HepG2 (cell line): ENCODE measurements around the gene FXYD1. TPM values are rescaled to one million over a fixed set of nuclear protein-coding genes. Genes with fewer than 3 reads are reported as not detected.

Experiments
- ATAC-seq: fragments of 200-7000 bp; cut with Tn5 transposase; 3 replicates; pipeline ENCODE4 v1.9.1; 2020; ENCODE audit warnings: mild to moderate bottlenecking, moderate library complexity
- BruUV-seq: library from RNA; stranded (reverse); fragments of 400-500 nt; replicated peaks from 2 replicates; lab custom pipeline; 2021; lab: Mats Ljungman, UMichigan
- CTCF ChIA-PET: fragments of 300-600 bp; formaldehyde crosslinking; extraction: SDS; loops from one replicate; lab custom pipeline; 2021; ENCODE audit warnings: low total read pairs, inconsistent platforms, low intra/inter-chr PET ratio; lab: Yijun Ruan, JAX
- POLR2A ChIA-PET: fragments of 350-600 bp; sonication (Branson Sonifier 250); formaldehyde crosslinking; loops from one replicate; lab custom pipeline; 2020; ENCODE audit warnings: antibody characterized with exemption, inconsistent platforms; lab: Yijun Ruan, JAX
- DNase-seq: peaks from one replicate; pipeline ENCODE4 v3.0.0-alpha.2; 2015; ENCODE audit warnings: low spot score
- FAIRE-seq: peaks from 3 replicates; lab custom pipeline; 2011; peaks lifted over from hg19 to GRCh38; lab: Jason Lieb, UNC
- H2AFZ ChIP-seq: one replicate; pipeline ENCODE4 v1.6.1; 2011; ENCODE audit warnings: low read length, inconsistent platforms
- H3K27ac ChIP-seq: fragments of 300-600 bp; 3 replicates; pipeline ENCODE4 v1.8.0; 2011; ENCODE audit warnings: mixed run types, mild to moderate bottlenecking, mixed read lengths, low read length, inconsistent platforms; ENCODE audit not compliant: insufficient read depth; ENCODE audit errors: extremely low read length
- H3K27me3 ChIP-seq, 2 experiments: fragments of 200-600 bp in 1 of 2; 2 replicates in 1 of 2; 3 replicates in 1 of 2; pipeline versions ENCODE4 v1.6.0 to v1.8.0; 2011; ENCODE audit warnings: low read length in 2 of 2, mild to moderate bottlenecking in 2 of 2, moderate library complexity in 2 of 2, inconsistent platforms in 1 of 2; ENCODE audit not compliant: insufficient read depth in 2 of 2, control insufficient read depth in 1 of 2
- H3K36me3 ChIP-seq, 2 experiments: fragments of 200-600 bp in 1 of 2; replicated peaks in 1 of 2; 2 replicates in 1 of 2; 3 replicates in 1 of 2; pipeline versions ENCODE4 v1.5.1 to v1.8.0; 2011; ENCODE audit warnings: low read length in 2 of 2, inconsistent platforms in 1 of 2; ENCODE audit not compliant: insufficient read depth in 2 of 2, control insufficient read depth in 1 of 2
- H3K4me1 ChIP-seq: 2 replicates; pipeline ENCODE4 v1.5.1; 2012; ENCODE audit warnings: low read length, inconsistent platforms; ENCODE audit not compliant: insufficient read depth
- H3K4me2 ChIP-seq: 2 replicates; pipeline ENCODE4 v1.6.0; 2011; ENCODE audit warnings: low read depth, low read length, inconsistent platforms
- H3K4me3 ChIP-seq, 3 experiments: fragments of 200-600 bp in 1 of 3; sonication (generic), shearing (Covaris generic) in 1 of 3; replicated peaks in 1 of 3; 2 replicates each; pipeline ENCODE4 v1.5.1; 2011 to 2016; ENCODE audit warnings: low read length in 3 of 3, inconsistent platforms in 2 of 3, low read depth in 2 of 3, mild to moderate bottlenecking in 2 of 3, control low read depth in 1 of 3, mixed read lengths in 1 of 3; ENCODE audit not compliant: insufficient read depth in 1 of 3
- H3K79me2 ChIP-seq: one replicate; pipeline ENCODE4 v1.6.1; 2011; ENCODE audit warnings: low read length, inconsistent platforms; ENCODE audit not compliant: insufficient read depth
- H3K9ac ChIP-seq: 2 replicates; pipeline ENCODE4 v1.6.0; 2011; ENCODE audit warnings: mild to moderate bottlenecking, low read depth, low read length, inconsistent platforms; ENCODE audit not compliant: insufficient read depth
- H3K9me3 ChIP-seq: 2 replicates; pipeline ENCODE4 v1.5.1; 2012; ENCODE audit warnings: mild to moderate bottlenecking, low read length
- H4K20me1 ChIP-seq: 2 replicates; pipeline ENCODE4 v1.6.0; 2011; ENCODE audit warnings: inconsistent platforms, mild to moderate bottlenecking, low read length, moderate library complexity; ENCODE audit not compliant: insufficient read depth
- DNMT3B ChIP-seq: conservative IDR thresholded peaks from 2 replicates; pipeline ENCODE4 v1.6.1; 2016; ENCODE audit warnings: missing biosample characterization, control low read depth
- FOXP1 ChIP-seq, 2 experiments: fragments of 450-650 bp in 1 of 2; IDR thresholded peaks; 2 replicates each; pipeline ENCODE4 v1.6.1; 2017 to 2018; ENCODE audit warnings: antibody characterized with exemption in 1 of 2
- NR2F6 ChIP-seq, 2 experiments: IDR thresholded peaks; 2 replicates each; pipeline ENCODE4 v1.6.1; 2016; ENCODE audit warnings: antibody characterized with exemption in 1 of 2, mild to moderate bottlenecking in 1 of 2
- SMAD1 ChIP-seq: sonication (generic); formaldehyde crosslinking; IDR thresholded peaks from 2 replicates; pipeline ENCODE4 v1.4.0; 2020; ENCODE audit warnings: missing genetic modification reagents, low read depth, mild to moderate bottlenecking, borderline replicate concordance
- ZBTB20 ChIP-seq: sonication (generic); formaldehyde crosslinking; IDR thresholded peaks from 2 replicates; pipeline ENCODE4 v1.8.1; 2023; ENCODE audit warnings: missing genetic modification reagents, low read depth, mild to moderate bottlenecking, borderline replicate concordance
- ZNF691 ChIP-seq: sonication (generic); formaldehyde crosslinking; IDR thresholded peaks from 2 replicates; pipeline ENCODE4 v1.4.0; 2020; ENCODE audit warnings: missing genetic modification reagents, low read depth, mild to moderate bottlenecking, borderline replicate concordance
- ZNF770 ChIP-seq: sonication (generic); formaldehyde crosslinking; IDR thresholded peaks from 2 replicates; pipeline ENCODE4 v1.5.0; 2020; ENCODE audit warnings: mild to moderate bottlenecking, missing genetic modification reagents
- ZNF790 ChIP-seq: sonication (generic); formaldehyde crosslinking; IDR thresholded peaks from 2 replicates; pipeline ENCODE4 v1.8.0; 2022; ENCODE audit warnings: missing genetic modification reagents, mild to moderate bottlenecking, borderline replicate concordance
- WGBS: methylation state at CpG from one replicate; pipeline ENCODE4 v1.1.6; 2017; ENCODE audit warnings: low lambda C conversion rate; 5-methylcytosine and 5-hydroxymethylcytosine counted together
- in situ Hi-C: cut with HindIII; loops from 2 replicates; pipeline ENCODE4 v1.10.0; 2017; ENCODE audit warnings: low pct_unique_long_range_greater_than_20kb; ENCODE audit not compliant: extremely low pct_ligation_motif_present
- intact Hi-C: fragments of 100-400 bp; cut with micrococcal nuclease; formaldehyde crosslinking; loops from one replicate; pipeline ENCODE4 v1.10.0; 2022; ENCODE audit not compliant: unreplicated experiment
- polyA plus RNA-seq, 8 experiments: library from polyadenylated mRNA; depleted of rRNA in 3 of 8; stranded (reverse) in 7 of 8; unstranded in 1 of 8; fragments of >200 nt; fragmentation: Illumina TruSeq in 4 of 8; extraction: Trizol in 4 of 8; gene quantifications; 2 replicates each; pipeline versions ENCODE4 v1.2.1 to v1.2.3, GENCODE V29; 2011 to 2016; ENCODE audit warnings: low read depth in 4 of 8, missing spikeins in 1 of 8, mixed read lengths in 1 of 8; ENCODE audit not compliant: insufficient read depth in 1 of 8
- total RNA-seq, 5 experiments: library from RNA; depleted of rRNA; stranded (reverse); fragments of >200 nt; fragmentation: Illumina TruSeq; extraction: Trizol; gene quantifications; 2 replicates each; pipeline ENCODE4 v1.2.3, GENCODE V29; 2016; ENCODE audit warnings: low read depth in 1 of 5

FXYD1 gene
- total and polyA plus RNA-seq, 2 of the 13 experiments (the other 11 are each of a cell fraction or from before 2014, with no cell fraction given) = 31.2 TPM; not detected in 1

DNA sequence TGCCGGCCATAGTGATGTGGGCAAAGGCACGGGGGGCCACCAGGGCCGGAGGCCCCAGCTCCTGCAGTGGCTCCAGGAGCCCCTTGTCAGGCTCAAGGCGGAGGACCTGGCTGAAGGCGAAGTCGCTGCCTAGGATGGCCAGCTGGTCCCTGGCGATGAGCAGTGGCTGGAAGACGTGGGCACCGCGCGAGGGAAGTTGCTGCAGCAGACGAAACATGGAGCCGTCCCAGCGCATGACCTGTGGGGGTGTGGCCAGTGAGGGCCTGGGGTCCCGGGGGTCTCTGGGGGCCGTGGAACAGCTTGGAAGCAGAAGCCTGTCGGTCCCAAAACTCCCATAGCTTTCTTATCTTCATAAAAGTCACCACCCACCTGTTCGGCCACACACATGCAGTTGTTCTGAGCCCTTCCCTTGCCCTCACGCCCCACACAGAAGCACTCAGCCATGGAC, 13.3 kb upstream of the FXYD1 start:
- no peak for DNase-seq
- intact Hi-C loops = no loop called here
- Histone ChIP-seq H3K9me3 (no peaks in the 10 kb centered on the region), H3K4me2 (no peak overlapping the region), H3K4me3 (no peak overlapping the region), H2AFZ (no peak overlapping the region), H3K9ac (no peak overlapping the region), H4K20me1 (no peaks in the 10 kb centered on the region), H3K36me3 (no peaks in the 10 kb centered on the region), H3K27me3 (no peaks in the 10 kb centered on the region), H3K4me1 (peaks cover 88% of the 10 kb centered on the region), H3K27ac (no peak overlapping the region), H3K79me2 (no peaks in the 10 kb centered on the region)
- ChIA-PET POLR2A (no interaction called here), CTCF (no interaction called here)
- WGBS = 85% methylated on average over 10 of the region's 19 CpGs
- no TSS peak for BruUV-seq
- no peak for ATAC-seq
- in situ Hi-C loops = no loop called here
- TF ChIP-seq ZNF790 (no peak), DNMT3B (CRISPR knock-in tag) (no peak), ZBTB20 (CRISPR knock-in tag) (no peak), ZNF691 (CRISPR knock-in tag) (no peak), FOXP1 (IDR thresholded peaks at IDR 0.05) (no peak), FOXP1 (CRISPR knock-in tag; IDR thresholded peaks at IDR 0.05) (no peak), ZNF770 (CRISPR knock-in tag) (no peak), SMAD1 (CRISPR knock-in tag) (no peak), NR2F6 (IDR thresholded peaks at IDR 0.05) (no peak), NR2F6 (CRISPR knock-in tag; IDR thresholded peaks at IDR 0.05) (no peak)
- no peak for FAIRE-seq
